ENCODE results near the gene CNTROB.

The CNTROB gene

DNA sequence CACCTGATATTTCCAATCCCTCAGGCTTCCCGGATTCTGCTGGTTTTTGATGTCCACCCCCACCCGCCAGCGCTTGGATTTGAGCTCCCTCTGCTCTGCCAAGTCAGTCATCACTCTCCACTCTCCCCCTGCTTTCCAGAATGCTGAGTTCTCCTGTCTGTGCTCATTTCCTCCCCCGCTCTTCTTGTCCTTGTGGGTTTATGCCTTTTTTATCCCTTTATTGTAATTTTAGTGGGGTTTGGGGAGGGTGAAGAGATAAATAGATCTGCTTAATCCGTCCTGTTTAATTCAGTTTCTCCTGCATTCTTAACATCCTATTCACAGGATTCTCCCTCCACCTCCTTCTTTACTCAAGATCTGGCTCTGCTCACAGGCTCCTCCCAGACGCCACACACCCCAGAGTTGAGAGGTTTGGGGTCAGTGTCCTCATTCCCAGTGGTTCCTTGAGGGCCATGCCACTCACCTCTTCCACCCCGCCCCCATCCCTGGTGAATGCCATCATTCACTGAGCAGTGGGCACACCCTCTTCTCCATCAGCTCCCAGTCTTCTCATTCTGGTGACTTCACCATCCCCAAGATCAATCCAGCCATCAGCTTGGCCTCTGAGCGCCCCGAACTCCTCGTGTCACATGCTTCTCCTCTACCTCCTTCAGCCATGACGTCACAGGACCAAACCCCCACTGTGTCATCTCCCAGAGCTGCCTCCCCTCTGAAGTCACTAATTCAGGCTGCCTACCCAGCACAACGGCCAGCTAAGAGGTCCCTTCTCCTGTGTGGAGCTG lies 55.3 kb downstream of the CNTROB start:
- DNase-seq: no peak

DNA sequence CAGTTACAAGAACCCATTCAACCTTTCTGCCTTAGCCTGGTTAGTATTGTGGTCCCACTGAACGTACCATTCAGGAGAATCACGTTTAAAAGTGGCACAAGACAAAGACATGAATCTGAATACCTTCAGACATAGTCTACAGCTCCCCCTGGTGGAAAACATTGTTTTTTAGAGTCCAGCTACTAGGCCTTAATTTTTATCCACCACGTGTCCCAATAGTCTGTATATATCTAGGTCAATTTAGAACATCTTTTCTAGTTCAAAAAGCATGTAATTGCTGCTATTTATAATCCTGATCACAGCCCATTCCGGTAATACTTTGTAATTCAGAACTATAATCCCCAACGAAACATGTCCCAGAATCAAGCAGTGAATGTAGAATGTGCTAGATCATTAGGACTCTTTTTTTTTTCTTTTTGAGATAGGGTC lies 56.8 kb downstream of the CNTROB start:
- DNase-seq: peak; percentile 90

GRCh38 chr17:7989781-7990655 lies 58.0 kb downstream of the CNTROB start:
- DNase-seq: peak; percentile 93

DNA sequence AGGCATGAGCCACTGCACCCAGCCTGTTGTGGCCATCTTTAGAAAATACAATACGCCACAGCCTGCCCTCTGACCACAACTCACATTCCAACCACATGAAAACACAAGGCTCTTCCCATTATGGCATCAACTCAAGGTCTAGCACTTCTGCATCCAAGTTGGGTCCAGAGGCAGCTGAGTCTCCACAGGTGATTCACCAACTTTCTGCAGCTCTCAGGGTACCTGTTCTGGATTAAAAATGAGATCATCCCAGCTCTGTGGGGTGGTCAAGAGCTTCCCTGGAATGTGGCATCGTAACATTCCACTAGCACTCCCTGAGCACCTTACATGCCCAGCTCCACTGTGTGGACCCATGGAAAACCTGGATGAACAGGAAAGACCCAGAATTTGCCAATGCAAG lies 60.5 kb downstream of the CNTROB start:
- no peak for DNase-seq

GRCh38 chr17:7992924-7993323 lies 60.9 kb downstream of the CNTROB start:
- DNase-seq: peak; percentile 39

- DNase-seq: no peak
These were observed 62.1 kb downstream of the CNTROB start for GRCh38 chr17:7993972-7994589.

DNA sequence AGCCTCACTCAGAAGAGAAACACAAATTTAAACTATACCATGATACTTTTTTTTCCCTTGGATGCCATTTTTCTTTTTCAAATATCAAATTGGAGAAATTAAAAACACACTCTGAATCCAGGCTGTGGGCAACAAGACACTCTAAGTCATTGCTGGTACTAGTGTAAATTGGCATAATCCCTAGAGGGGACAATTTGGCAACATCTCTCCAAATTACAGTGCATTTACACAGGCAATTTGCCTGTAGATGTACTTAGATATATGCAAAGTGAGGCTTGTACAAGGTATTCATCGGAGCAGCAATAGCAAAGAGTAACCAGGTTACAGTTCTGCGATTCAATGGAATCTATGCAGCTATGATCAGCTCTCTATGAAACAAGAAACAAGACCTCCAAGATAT lies 63.7 kb downstream of the CNTROB start:
- DNase-seq: no peak

DNA sequence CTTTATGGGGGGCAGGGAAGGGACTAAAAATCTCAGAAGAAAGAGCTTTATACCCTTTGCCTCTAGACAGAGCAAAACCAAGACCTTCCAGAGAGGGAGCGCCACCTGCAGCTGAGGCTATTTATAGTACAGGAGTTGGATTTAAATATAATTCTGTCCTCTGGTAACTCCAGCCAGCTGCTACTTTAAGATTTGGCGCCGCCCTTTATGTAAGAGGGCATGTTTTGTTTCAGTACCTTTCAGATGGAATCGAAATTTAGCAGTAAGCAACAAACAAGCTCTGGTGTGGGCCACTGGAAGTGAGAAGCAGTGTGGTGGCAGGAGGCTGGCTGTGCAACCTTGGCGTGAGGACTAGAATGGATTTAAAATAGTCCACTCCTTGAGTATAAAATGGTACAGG lies 65.2 kb downstream of the CNTROB start:
- DNase-seq: peak; percentile 45
